ENCODE measurements around the gene CERS6. TPM values are rescaled to one million over a fixed set of nuclear protein-coding genes. Genes with fewer than 3 reads are reported as not detected.

Gene CERS6
- total RNA-seq, 1 experiment from 2014 or later = 37.6 TPM

DNA sequence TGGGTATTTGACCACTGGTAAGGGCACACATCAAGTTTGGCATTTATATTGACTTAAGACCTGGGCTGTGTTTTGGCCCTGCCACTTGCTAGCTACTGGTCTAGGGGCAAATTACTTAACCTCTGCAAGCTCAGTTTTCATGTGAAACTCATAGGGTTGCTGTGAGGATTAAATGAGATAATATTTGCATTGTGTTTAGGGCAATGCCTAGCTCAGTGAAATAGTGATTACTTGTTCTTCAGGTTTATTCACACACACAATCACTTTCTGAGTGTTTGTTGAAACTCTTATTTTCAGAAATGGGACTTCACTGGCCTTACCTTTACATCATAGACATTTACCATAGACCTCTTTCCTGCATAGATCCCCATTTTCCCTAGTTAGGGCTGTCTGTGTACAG, 12.3 kb downstream of the CERS6 start:
- no peak for DNase-seq
- Histone ChIP-seq H3K4me3 (no peak overlapping the region), H3K36me3 (no peaks in the 10 kb centered on the region), H3K9me3 (replicated peaks) (no peaks in the 10 kb centered on the region), H3K27ac (no peak overlapping the region), H3K27me3 (no peaks in the 10 kb centered on the region), H3K4me1 (no peaks in the 10 kb centered on the region)

DNA sequence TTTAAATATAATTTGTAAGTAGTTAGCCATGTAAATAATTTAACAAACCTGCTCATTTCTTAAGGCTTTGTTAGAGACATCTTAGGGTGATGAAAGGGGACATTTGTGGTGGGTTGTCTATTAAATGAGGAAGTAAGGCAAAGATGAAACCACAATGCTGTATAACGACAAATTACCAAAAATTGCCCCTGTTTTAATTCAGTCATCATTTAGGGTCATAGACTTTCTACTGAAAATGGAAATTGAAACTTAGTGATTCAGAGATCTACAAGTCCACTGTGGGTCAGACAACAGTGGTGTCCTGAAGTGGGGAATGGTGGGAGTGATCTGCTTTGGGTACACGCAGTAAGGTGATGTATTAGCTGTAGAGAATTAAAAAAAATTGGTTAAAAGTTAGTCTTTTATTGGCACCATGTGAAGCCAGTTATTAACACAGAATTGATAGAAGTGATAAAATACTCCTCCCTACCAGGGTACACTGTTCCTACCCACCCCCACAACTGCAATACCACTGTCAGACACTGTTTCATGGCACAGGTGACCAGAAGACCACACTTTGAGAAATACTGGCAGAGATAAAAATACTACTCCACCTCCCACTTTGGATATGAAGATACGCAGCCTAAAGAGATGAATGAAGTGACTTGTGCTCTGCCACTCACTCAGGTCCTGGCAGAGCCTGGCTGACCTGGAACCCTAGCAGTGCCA, 13.4 kb downstream of the CERS6 start:
- Histone ChIP-seq H3K27ac (no peak overlapping the region), H3K36me3 (no peaks in the 10 kb centered on the region), H3K4me1 (no peaks in the 10 kb centered on the region), H3K4me3 (no peak overlapping the region), H3K27me3 (no peaks in the 10 kb centered on the region), H3K9me3 (replicated peaks) (no peaks in the 10 kb centered on the region)
- DNase-seq = no peak

DNA sequence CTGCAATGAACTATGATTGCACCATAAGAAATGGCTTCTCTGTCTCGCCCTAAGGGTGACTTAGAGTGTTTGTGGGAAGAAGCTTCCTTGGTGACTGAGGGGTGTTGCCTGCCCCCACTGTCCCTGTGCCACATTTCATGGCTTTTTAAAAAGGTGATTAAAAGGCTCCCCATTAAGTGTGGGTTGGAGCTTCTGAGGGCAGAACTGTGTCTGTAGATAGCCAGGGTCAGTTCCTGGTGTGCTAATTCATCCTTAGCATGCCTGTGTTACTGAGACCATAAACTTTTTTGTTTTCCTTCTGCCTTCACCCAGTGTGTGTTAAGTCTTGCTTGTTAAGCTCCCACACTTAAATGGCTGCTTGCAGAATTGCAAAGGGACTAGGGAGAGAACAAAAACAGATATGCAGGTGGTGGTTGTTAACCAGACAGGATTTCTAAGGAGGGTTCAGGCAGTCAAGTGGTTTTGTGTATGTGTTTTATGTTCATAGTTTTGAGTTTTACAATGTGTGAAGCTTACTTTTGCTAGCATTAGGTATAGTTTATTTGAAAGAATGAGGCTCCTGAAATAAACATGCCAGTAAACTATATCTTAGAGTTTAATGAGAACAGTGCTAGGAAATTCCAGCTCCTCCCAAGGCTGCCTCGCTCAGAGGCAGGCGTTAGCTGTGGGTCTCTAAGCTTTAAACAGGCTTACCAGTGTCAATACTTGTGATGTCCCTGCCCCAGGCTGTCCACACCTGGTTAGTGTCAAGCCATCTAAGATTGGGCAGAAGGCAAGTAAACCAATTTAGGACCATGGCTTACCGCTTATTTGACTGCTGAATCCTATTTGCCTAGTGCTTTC, 14.5 kb downstream of the CERS6 start:
- no peaks in the 10 kb centered on the region for H3K36me3 ChIP-seq
- no peaks in the 10 kb centered on the region for H3K27me3 ChIP-seq
- H3K9me3 ChIP-seq (replicated peaks) = no peaks in the 10 kb centered on the region
- H3K4me1 ChIP-seq = no peaks in the 10 kb centered on the region
- H3K27ac ChIP-seq = no peak overlapping the region
- DNase-seq = no peak
- no peak overlapping the region for H3K4me3 ChIP-seq

DNA sequence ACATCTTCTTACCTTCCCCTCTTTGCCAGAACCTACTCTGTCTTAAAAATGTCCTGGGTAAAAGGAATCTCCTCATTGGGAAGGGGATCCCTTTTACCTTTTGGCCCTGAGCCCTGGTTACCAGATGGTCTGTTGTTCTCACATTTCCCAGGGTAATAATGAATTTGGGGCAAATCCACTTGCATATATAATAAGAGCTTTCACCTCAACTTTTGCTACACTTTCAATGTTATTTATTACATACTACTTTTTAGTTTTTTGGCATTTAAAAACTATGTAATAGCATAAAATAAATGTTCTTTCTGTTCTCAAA, 15.0 kb downstream of the CERS6 start:
- H3K36me3 ChIP-seq = no peaks in the 10 kb centered on the region
- H3K27me3 ChIP-seq = no peaks in the 10 kb centered on the region
- no peaks in the 10 kb centered on the region for H3K9me3 ChIP-seq (replicated peaks)
- H3K27ac ChIP-seq = no peak overlapping the region
- H3K4me1 ChIP-seq = no peaks in the 10 kb centered on the region
- no peak overlapping the region for H3K4me3 ChIP-seq
- DNase-seq = no peak

DNA sequence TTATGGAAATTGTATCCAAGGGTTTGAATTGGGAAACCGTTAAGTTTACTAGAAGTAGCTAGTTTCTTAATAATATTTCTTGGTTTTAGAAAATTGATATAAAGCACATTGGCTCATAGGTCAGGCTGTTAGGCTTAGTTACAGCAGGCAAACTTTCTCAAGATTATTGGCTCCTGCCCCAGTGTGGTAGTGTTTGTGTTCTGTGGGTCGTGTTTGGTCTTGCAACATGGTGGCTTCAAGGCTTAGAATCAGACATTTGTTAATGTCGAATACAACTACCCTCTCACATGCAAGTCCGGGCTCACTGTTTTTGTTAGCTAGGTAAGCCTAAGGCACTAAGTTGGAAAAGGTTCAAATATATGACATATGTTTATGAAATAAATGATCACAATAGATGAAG, 19.6 kb downstream of the CERS6 start:
- H3K27me3 ChIP-seq = no peaks in the 10 kb centered on the region
- no peaks in the 10 kb centered on the region for H3K4me1 ChIP-seq
- DNase-seq = no peak
- no peaks in the 10 kb centered on the region for H3K36me3 ChIP-seq
- no peaks in the 10 kb centered on the region for H3K9me3 ChIP-seq (replicated peaks)
- H3K4me3 ChIP-seq = no peak overlapping the region
- H3K27ac ChIP-seq = no peak overlapping the region

DNA sequence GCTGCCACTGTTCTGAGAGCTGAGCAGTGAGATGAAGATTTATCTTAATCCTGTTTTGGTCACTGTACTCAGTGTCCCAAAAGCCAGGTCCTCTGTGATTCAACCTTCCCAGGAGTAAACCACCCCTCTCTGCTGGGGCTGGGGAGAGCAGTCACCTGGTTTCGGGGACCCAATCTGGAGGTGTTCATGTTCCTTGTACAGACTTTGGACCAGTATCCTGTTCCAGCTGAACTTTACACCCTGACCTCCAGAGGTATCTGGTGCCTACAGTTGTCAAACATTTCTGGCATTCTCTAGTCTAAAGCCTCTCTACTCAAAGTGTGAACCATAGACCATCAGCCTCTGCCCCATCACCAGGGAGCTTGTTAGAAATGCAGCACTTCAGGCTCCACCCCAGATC, 22.1 kb downstream of the CERS6 start:
- H3K4me3 ChIP-seq = no peak overlapping the region
- H3K27ac ChIP-seq = no peak overlapping the region
- no peaks in the 10 kb centered on the region for H3K9me3 ChIP-seq (replicated peaks)
- H3K36me3 ChIP-seq = no peaks in the 10 kb centered on the region
- DNase-seq = no peak
- no peaks in the 10 kb centered on the region for H3K27me3 ChIP-seq
- no peaks in the 10 kb centered on the region for H3K4me1 ChIP-seq

DNA sequence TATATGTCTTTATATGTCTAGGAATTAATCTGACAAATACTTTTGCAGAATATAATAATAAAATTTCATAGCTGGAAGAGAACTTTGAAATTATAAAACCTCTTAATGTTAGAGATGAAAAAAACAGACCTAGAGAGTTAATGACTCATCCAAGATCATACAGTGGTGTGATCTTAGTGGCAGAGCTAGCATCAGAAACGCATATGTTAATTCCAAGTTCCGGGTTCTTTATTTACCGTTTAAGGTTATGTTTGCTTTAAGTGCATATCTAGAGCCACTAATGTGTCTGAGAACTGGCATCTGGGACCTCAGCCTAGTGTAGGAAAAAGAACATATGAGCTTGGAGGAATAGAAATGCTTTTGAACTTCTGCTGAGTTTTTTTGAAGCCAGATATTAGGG, 24.3 kb downstream of the CERS6 start:
- Histone ChIP-seq H3K36me3 (no peaks in the 10 kb centered on the region), H3K4me3 (no peak overlapping the region), H3K27ac (no peak overlapping the region), H3K9me3 (replicated peaks) (no peaks in the 10 kb centered on the region), H3K4me1 (0 out of 2 replicates have a peak, but pooled peaks cover 4% of the 10 kb centered on the region), H3K27me3 (no peaks in the 10 kb centered on the region)
- no peak for DNase-seq

DNA sequence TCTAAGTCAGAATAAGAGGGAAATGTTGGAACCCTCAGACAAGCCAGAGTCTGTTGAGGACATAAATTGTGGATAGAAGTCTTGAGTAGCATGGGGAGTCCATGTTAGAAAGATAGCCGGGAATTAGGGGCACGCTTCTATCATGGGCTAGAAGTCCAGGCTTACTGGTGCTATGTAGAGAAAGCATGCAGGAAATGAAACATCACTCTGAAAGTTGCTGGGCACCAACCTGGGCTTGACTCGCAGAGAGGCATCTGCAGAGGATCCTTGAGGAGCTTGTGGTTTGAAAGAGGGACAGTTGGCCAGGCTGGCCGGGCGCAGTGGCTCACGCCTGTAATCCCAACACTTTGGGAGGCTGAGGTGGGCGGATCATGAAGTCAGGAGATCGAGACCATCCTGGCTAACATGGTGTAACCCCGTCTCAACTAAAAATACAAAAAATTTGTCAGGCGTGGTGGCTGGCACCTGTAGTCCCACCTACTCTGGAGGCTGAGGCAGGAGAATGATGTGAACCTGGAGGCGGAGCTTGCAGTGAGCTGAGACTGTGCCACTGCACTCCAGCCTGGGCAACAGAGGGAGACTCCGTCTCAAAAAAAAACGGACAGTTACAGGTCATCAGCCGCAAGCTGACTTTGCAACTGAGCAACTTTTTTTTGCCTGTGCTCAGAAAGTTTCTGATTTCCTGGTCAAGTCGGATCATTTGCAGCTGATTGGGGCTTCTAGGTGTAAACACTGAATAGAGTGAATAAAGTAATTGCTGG, 24.9 kb downstream of the CERS6 start:
- Histone ChIP-seq H3K27me3 (no peaks in the 10 kb centered on the region), H3K9me3 (replicated peaks) (no peaks in the 10 kb centered on the region), H3K36me3 (no peaks in the 10 kb centered on the region), H3K27ac (no peak overlapping the region), H3K4me3 (no peak overlapping the region), H3K4me1 (0 out of 2 replicates have a peak, but pooled peaks cover 4% of the 10 kb centered on the region)
- DNase-seq = no peak

DNA sequence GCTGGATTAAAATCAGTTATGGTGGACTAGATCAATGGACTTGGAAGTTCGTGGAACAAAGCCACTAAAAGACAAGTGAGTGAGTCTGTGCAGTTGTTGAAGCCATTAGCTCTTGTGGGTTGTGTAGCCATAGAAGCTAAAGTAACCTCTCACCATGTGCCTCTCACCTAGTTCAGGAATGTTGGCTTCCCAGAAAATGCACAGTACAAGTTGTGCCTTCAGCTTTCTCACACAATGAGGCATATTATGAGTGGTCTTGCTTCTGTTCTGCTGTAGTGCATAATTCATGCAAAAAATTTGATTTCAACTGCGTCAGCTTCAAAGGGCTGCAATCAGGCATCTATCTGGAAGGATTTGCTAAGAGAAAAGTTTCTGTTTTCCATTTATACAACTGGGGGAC, 26.2 kb downstream of the CERS6 start:
- Histone ChIP-seq H3K9me3 (replicated peaks) (no peaks in the 10 kb centered on the region), H3K27me3 (no peaks in the 10 kb centered on the region), H3K36me3 (no peaks in the 10 kb centered on the region), H3K4me3 (no peak overlapping the region), H3K27ac (no peak overlapping the region), H3K4me1 (0 out of 2 replicates have a peak, but pooled peaks cover 4% of the 10 kb centered on the region)
- DNase-seq = no peak

DNA sequence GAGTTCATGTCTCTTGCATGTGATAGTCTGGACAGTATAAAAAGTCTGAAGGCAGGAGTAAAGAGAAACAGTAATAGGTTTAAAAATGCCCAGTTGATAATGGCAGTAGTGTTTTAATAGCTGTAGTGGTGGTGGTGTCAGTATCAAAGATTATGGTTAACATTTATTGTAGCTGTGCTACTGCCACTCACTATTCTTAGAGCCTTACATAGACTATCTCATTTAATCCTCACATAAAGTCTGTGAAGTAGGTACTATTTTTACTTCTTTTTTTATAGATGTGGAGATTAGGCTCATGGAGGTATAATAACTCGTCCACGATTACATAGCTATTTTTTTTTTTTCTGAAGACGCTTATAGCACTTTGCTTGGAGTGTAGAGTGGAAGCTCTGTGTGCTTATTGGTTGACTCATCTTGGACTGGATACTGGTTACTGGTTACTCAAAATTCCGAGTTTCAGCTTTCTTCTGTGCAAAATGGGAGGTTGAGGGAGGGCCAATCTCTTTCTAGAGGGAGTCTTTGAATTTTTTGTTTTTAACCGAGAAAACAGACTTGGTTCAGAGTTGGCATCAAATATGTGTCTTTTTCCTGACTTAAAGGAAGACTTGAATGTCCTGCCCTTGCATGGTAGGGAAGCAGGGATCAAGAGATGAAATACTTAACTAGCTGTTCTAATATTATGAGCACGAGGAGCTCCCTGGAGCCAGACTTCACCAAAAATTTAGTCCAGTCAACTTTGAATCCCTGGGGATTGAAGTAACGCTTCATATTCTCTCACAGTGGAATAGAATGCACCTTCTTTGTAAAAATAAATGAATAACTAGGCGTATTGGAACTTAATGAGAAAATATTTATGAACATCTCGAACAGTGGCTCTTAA, 27.1 kb downstream of the CERS6 start:
- H3K27ac ChIP-seq = no peak overlapping the region
- no peaks in the 10 kb centered on the region for H3K9me3 ChIP-seq (replicated peaks)
- no peak for DNase-seq
- H3K27me3 ChIP-seq = no peaks in the 10 kb centered on the region
- H3K36me3 ChIP-seq = no peaks in the 10 kb centered on the region
- 0 out of 2 replicates have a peak, but pooled peaks cover 4% of the 10 kb centered on the region for H3K4me1 ChIP-seq
- no peak overlapping the region for H3K4me3 ChIP-seq

DNA sequence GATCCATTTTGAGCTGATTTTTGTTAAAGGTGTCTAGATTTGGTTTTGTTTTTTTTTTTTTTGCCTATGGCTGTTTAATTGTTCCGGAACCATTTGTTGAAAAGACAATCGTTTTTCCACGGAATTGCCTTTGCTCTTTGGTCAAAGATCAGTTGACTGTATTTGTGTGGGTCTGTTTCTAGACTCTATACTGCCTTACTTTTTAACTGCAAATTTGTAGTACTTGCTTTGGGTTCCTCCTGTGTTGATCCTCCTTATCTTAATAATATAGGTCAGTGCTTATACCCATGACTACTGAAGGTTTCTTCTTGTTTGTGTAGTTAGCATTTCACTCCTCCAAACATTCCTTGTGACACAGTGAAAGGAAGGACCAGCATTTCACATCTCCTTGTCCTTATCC, 30.4 kb downstream of the CERS6 start:
- Histone ChIP-seq H3K27me3 (no peaks in the 10 kb centered on the region), H3K9me3 (replicated peaks) (no peaks in the 10 kb centered on the region), H3K27ac (no peak overlapping the region), H3K4me3 (no peak overlapping the region), H3K36me3 (no peaks in the 10 kb centered on the region), H3K4me1 (0 out of 2 replicates have a peak, but pooled peaks cover 4% of the 10 kb centered on the region)
- DNase-seq = no peak

DNA sequence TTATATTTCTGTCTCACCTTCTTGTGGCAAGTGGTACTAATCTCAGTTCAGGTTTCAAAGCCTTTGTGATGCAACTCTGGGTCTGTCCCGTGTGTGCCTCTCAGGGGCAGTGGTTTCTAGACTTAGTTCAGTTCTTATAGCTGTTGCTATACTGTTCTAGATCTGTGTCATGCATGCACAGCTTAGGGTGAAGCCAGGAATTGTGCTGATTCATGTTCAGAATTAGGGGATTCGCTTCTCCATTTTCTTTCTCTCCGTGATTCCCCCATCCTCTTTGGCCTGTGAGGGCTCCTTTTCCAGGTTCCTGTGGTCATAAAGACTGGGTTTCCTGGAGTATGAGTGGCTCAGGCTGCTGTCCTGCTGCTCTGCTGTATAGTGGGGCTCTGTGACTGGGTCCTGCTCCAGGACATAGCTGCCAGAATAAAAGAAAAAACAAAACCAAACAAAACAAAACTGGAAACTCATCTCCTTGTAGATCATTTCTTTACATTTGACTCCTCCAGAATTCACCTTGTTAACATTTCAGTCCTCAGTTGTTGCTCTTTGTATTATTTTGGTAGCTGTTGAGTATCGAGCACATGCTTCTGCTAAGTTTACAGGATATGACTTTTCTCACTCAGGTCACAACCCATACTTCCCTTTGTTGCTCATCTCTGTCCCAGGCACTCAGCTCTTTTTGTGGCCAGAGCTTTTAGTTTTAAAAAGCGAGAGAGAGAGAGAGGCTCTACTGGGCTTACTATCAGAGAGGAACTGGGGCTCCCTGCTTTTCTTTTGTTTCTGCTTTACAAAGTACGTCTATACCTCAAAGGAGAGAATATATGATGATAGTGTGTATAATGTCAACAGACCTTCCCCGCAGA, 34.2 kb downstream of the CERS6 start:
- DNase-seq = peak in 1 of 2 experiments; percentile 18
- Histone ChIP-seq H3K27me3 (no peaks in the 10 kb centered on the region), H3K36me3 (no peaks in the 10 kb centered on the region), H3K4me1 (no peaks in the 10 kb centered on the region), H3K27ac (no peak overlapping the region), H3K9me3 (replicated peaks) (peaks cover 3% of the 10 kb centered on the region; the same call in 1 of the 2 replicates), H3K4me3 (no peak overlapping the region)

DNA sequence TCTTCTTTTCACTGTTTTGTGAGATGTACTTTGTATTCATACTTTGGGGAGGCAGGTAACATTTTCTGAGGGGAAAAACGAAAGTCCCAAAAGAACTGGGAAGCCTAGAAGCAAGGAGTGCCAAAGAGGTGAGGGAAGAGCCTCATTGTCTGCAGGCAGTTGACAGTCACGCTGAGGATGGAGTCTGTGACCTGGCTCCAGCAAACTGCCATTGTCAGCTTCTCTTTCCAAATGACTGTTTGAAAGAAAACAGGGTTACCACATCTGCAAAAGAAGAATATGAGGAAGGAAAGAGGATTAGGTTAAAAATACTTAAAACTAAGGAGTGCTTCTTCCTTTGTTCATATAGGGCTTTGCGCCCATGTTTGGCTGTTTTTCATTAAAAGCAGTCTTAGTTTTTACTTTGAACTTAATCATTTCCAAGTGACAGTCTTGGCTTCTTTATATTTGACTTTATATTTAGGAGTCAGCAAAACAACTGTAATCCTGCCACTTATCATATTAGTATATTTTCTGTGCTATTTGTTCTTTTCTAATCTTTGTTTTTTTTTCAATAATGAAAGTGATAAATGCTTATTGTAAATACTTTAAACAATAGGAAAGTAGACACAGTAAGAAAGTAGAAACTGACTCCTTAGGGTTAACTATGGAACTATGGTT, 35.0 kb downstream of the CERS6 start:
- no peaks in the 10 kb centered on the region for H3K36me3 ChIP-seq
- no peak overlapping the region for H3K27ac ChIP-seq
- H3K27me3 ChIP-seq = no peaks in the 10 kb centered on the region
- H3K4me1 ChIP-seq = no peaks in the 10 kb centered on the region
- peaks cover 6% of the 10 kb centered on the region; the same call in 1 of the 2 replicates for H3K9me3 ChIP-seq (replicated peaks)
- no peak for DNase-seq
- H3K4me3 ChIP-seq = no peak overlapping the region

All from SJCRH30 (cell line).